Stimulated activated CD8-positive, alpha-beta memory T cell treated with anti-CD3 and anti-CD28 coated beads, Interleukin-12 subunit alpha, Interleukin-12 subunit beta, amount 100 ng/mL, for 1 hour (primary cell): ENCODE data around the gene AQP12A.

Experiments
- DNase-seq: peaks from one replicate; pipeline ENCODE4 v3.0.0-alpha.2; 2020; ENCODE audit warnings: low read depth

AQP12A gene

DNA sequence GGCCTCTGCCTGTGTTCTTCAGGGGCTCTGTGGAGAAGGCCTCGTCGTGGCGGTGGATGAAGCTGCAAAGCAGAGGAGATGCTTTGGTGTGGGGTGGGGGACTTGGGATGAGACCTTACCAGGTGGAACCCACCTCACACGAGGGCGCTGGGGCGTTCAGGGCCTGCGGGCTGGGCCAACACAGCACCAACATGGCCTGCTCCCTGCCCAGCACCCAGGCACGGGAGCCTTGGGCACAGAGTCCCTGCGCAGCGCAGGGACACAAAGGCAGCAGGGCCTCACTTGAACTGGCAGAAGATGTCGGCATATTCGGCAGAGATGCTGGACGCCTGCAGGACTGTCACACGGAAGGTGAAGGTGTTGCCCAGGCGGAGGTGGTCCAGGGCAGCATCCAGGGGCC is 53.8 kb downstream of the AQP12A start:
- DNase-seq = no peak

- no peak for DNase-seq
Observed at GRCh38 chr2:240745962-240746361, 54.3 kb downstream of the AQP12A start.

GRCh38 chr2:240746671-240747070 is 55.0 kb downstream of the AQP12A start:
- DNase-seq = no peak

- no peak for DNase-seq
Observed at GRCh38 chr2:240747256-240747655, 55.6 kb downstream of the AQP12A start.
